K562 (cell line): ENCODE results near the gene SCGB1A1. TPM values are rescaled to one million over a fixed set of nuclear protein-coding genes. Genes with fewer than 3 reads are reported as not detected.
A peak's percentile ranks its signal among the peaks of the same experiment; 100 is the strongest.

Experiments used
- BACH1 ChIP-seq: fragments of 200-800 bp; sonication (Bioruptor generic); IDR thresholded peaks from 2 replicates; pipeline ENCODE4 v1.6.1; 2016; ENCODE audit warnings: missing genetic modification characterization, missing compliant biosample characterization
- CCAR2 ChIP-seq: fragments of 200-400 bp; formaldehyde crosslinking; IDR thresholded peaks from 2 replicates; pipeline ENCODE4 v1.6.1; 2017; ENCODE audit warnings: mild to moderate bottlenecking, low read depth, low read length
- E2F3 ChIP-seq: fragments of 250-450 bp; sonication (Bioruptor Pico); IDR thresholded peaks from 2 replicates; pipeline ENCODE4 v1.4.0; 2020; ENCODE audit warnings: mild to moderate bottlenecking
- GTF2B ChIP-seq: IDR thresholded peaks from 2 replicates; pipeline ENCODE4 v1.6.1; 2011; ENCODE audit not compliant: insufficient read length; ENCODE audit errors: extremely low read depth
- JUNB ChIP-seq: fragments of 450-650 bp; formaldehyde crosslinking; conservative IDR thresholded peaks from 2 replicates; pipeline ENCODE4 v1.4.0; 2020; ENCODE audit warnings: mild to moderate bottlenecking
- JUND ChIP-seq, 2 experiments: IDR thresholded peaks; 2 replicates in 1 of 2; 3 replicates in 1 of 2; pipeline ENCODE4 v1.6.1; 2011; ENCODE audit warnings: borderline replicate concordance in 2 of 2, low read depth in 2 of 2, low read length in 2 of 2, improper control_type of control experiment in 1 of 2, missing biosample characterization in 1 of 2, missing genetic modification characterization in 1 of 2, missing genetic modification reagents in 1 of 2
- KDM4B ChIP-seq, 2 experiments: fragments of 450-650 bp in 1 of 2; sonication (generic) in 1 of 2; IDR thresholded peaks; 2 replicates each; pipeline ENCODE4 v1.6.1; 2016 to 2017; ENCODE audit warnings: borderline replicate concordance in 2 of 2, antibody characterized with exemption in 1 of 2, low read depth in 1 of 2, mild to moderate bottlenecking in 1 of 2
- MEF2A ChIP-seq: IDR thresholded peaks from 2 replicates; pipeline ENCODE4 v1.6.1; 2011; ENCODE audit warnings: low read depth, mild to moderate bottlenecking, low read length, moderate library complexity; ENCODE audit not compliant: control insufficient read depth
- MEF2D ChIP-seq: conservative IDR thresholded peaks from 2 replicates; pipeline ENCODE4 v1.6.1; 2016; ENCODE audit warnings: low read depth, missing genetic modification characterization, missing compliant biosample characterization
- NCOA4 ChIP-seq: fragments of 450-650 bp; IDR thresholded peaks from 2 replicates; pipeline ENCODE4 v1.6.1; 2018; ENCODE audit warnings: mild to moderate bottlenecking; ENCODE audit not compliant: partially characterized antibody
- NFRKB ChIP-seq: fragments of 450-650 bp; IDR thresholded peaks from 2 replicates; pipeline ENCODE4 v1.6.1; 2016; ENCODE audit warnings: low read depth
- PKNOX1 ChIP-seq: fragments of 450-650 bp; IDR thresholded peaks from 2 replicates; pipeline ENCODE4 v1.6.1; 2016
- PPARD ChIP-seq: fragments of 250-450 bp; sonication (Bioruptor Pico); IDR thresholded peaks from 2 replicates; pipeline ENCODE4 v1.8.0; 2022; ENCODE audit warnings: inconsistent platforms, mild to moderate bottlenecking, moderate library complexity
- PREB ChIP-seq: sonication (generic); formaldehyde crosslinking; IDR thresholded peaks from 2 replicates; pipeline ENCODE4 v1.8.1; 2023; ENCODE audit warnings: mild to moderate bottlenecking, missing genetic modification reagents
- RFX1 ChIP-seq: fragments of 450-650 bp; IDR thresholded peaks from 2 replicates; pipeline ENCODE4 v1.6.1; 2016; ENCODE audit warnings: mild to moderate bottlenecking, moderate library complexity
- VEZF1 ChIP-seq: fragments of 200-800 bp; sonication (Bioruptor generic); IDR thresholded peaks from 2 replicates; pipeline ENCODE4 v1.6.1; 2017; ENCODE audit warnings: missing genetic modification characterization, missing compliant biosample characterization
- XRCC3 ChIP-seq: fragments of 450-650 bp; IDR thresholded peaks from 2 replicates; pipeline ENCODE4 v1.6.1; 2017; ENCODE audit warnings: mild to moderate bottlenecking, moderate library complexity
- ZKSCAN3 ChIP-seq: fragments of 250-450 bp; sonication (Bioruptor Pico); IDR thresholded peaks from 2 replicates; pipeline ENCODE4 v1.4.0; 2020
- ZNF124 ChIP-seq: sonication (generic); formaldehyde crosslinking; IDR thresholded peaks from 2 replicates; pipeline ENCODE4 v1.8.1; 2022; ENCODE audit warnings: missing genetic modification reagents
- ZNF146 ChIP-seq: IDR thresholded peaks from one replicate; pipeline ENCODE4 v1.6.1; 2018; ENCODE audit warnings: missing compliant biosample characterization; ENCODE audit not compliant: unreplicated experiment
- ZNF551 ChIP-seq: fragments of 250-450 bp; sonication (Bioruptor Pico); IDR thresholded peaks from 2 replicates; pipeline ENCODE4 v1.5.0; 2021; ENCODE audit warnings: mild to moderate bottlenecking, moderate library complexity
- ZNF57 ChIP-seq: fragments of 450-650 bp; formaldehyde crosslinking; IDR thresholded peaks from 2 replicates; pipeline ENCODE4 v1.4.0; 2020; ENCODE audit warnings: mild to moderate bottlenecking, moderate library complexity
- ZNF696 ChIP-seq: fragments of 250-450 bp; sonication (Bioruptor Pico); conservative IDR thresholded peaks from 2 replicates; pipeline ENCODE4 v1.4.0; 2020; ENCODE audit warnings: mild to moderate bottlenecking, moderate library complexity
- ZNF766 ChIP-seq: fragments of 200-800 bp; sonication (Bioruptor generic); conservative IDR thresholded peaks from 2 replicates; pipeline ENCODE4 v1.6.1; 2016; ENCODE audit warnings: missing genetic modification characterization, missing compliant biosample characterization
- ZNF77 ChIP-seq: fragments of 250-450 bp; sonication (Bioruptor Pico); IDR thresholded peaks from 2 replicates; pipeline ENCODE4 v1.5.0; 2020
- polyA plus RNA-seq, 8 experiments: library from polyadenylated mRNA; depleted of rRNA in 4 of 8; stranded (reverse) in 5 of 8; unstranded in 3 of 8; fragments of >200 nt; fragmentation: Nextera tagmentation in 2 of 8; fragmentation: Illumina TruSeq in 1 of 8; extraction: Ambion mirVana in 2 of 8; extraction: Trizol in 1 of 8; gene quantifications; 2 replicates each; pipeline versions ENCODE4 v1.2.1 to v1.2.3, GENCODE V29; 2011 to 2014; ENCODE audit warnings: inconsistent platforms in 1 of 8, missing spikeins in 1 of 8
- total RNA-seq, 7 experiments: library from RNA; depleted of rRNA in 6 of 7; stranded (reverse); fragments of >200 nt in 6 of 7; fragmentation: Illumina TruSeq in 2 of 7; extraction: Trizol in 2 of 7; gene quantifications; 2 replicates each; pipeline versions ENCODE4 v1.2.1 to v1.2.3, GENCODE V29; 2011 to 2021; ENCODE audit warnings: low replicate concordance in 1 of 7

SCGB1A1 gene
- total and polyA plus RNA-seq, 9 of the 15 experiments (the other 6 are each of a cell fraction or from before 2014, with no cell fraction given) = 0.55 TPM; not detected in 8

GRCh38 chr11:62458212-62459002, 39.6 kb downstream of the SCGB1A1 start (continued):
- peak; percentile 69; the same call in 1 of the 2 replicates for TF ChIP-seq JUND (IDR thresholded peaks at IDR 0.05; ENCODE audit: borderline replicate concordance, low read depth, low read length)
- TF ChIP-seq JUND (tag; IDR thresholded peaks at IDR 0.05; ENCODE audit: borderline replicate concordance, low read depth, low read length) = peak; percentile 35; the same call in 1 of the 3 replicates
- no peak for TF ChIP-seq XRCC3
- TF ChIP-seq NFRKB = 0 out of 2 replicates have a peak, but pooled peaks have one; percentile 41
- TF ChIP-seq RFX1 = no peak
- no peak for TF ChIP-seq MEF2A
- peak; percentile 71 for TF ChIP-seq ZNF766 (CRISPR knock-in tag)
- TF ChIP-seq JUNB (CRISPR knock-in tag) = 0 out of 2 replicates have a peak, but pooled peaks have one; percentile 20
- TF ChIP-seq NCOA4 = no peak
- TF ChIP-seq ZNF146 (CRISPR knock-in tag) = no peak
- peak; percentile 83 for TF ChIP-seq BACH1 (tag)
- TF ChIP-seq MEF2D = no peak
- no peak for TF ChIP-seq ZNF124 (CRISPR knock-in tag)
- TF ChIP-seq PREB = no peak
- TF ChIP-seq PPARD (CRISPR knock-in tag) = no peak
- TF ChIP-seq KDM4B (IDR thresholded peaks at IDR 0.05; ENCODE audit: borderline replicate concordance in 2 of 2, low read depth in 1 of 2) = no peak
- TF ChIP-seq VEZF1 (CRISPR knock-in tag) = peak; percentile 42; the same call in 1 of the 2 replicates
- TF ChIP-seq CCAR2 = no peak
- no peak for TF ChIP-seq ZNF696 (CRISPR knock-in tag)
- TF ChIP-seq PKNOX1 = peak; percentile 46; the same call in 1 of the 2 replicates
- no peak for TF ChIP-seq ZNF77 (CRISPR knock-in tag)
- TF ChIP-seq ZNF57 (CRISPR knock-in tag) = no peak
- TF ChIP-seq ZKSCAN3 (CRISPR knock-in tag) = no peak
- no peak for TF ChIP-seq ZNF551 (CRISPR knock-in tag)
- no peak for TF ChIP-seq E2F3 (CRISPR knock-in tag)
- no peak for TF ChIP-seq GTF2B
